ENCODE measurements around the gene ARHGAP32.

Gene ARHGAP32

GRCh38 chr11:128940603-128941002, 251.5 kb downstream of the ARHGAP32 start:
- peak overlapping the region; percentile 93 for H3K27ac ChIP-seq
- TF ChIP-seq CTCF (conservative IDR thresholded peaks at IDR 0.05; ENCODE audit: low read depth): no peak
- CTCF ChIA-PET: interaction anchor here (0.8 to 1.6 kb wide), 3 partner anchors 8 to 16 kb away, joined by 3 to 5 read pairs (median 4); no protein-coding TSS in a partner anchor
- peak; percentile 78 for DNase-seq (ENCODE audit: low spot score)
- POLR2A ChIA-PET (ENCODE audit: low non-redundant PET): interaction anchor here (0.8 kb wide), 1 partner anchor 37 kb away, joined by 5 read pairs; no protein-coding TSS in a partner anchor

DNA sequence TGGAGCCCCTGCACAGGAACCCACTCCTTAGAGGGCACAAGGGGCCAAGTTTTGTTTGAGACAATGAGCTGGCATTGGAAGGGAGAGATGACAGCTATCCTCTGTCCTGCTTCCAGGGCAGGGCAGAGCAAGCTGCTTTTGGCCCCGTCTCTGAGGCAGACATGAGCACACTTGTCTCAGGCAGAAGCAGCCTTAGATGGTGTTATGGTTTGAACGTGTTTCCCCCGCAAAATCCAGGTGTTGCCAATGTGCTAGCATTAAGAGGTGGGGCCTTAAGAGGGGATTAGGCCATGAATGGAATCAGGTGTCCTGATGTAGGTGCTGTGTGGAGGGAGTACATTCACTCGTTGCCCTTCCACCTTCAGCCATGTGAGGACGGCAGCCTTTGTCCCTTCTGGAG, 252.0 kb downstream of the ARHGAP32 start:
- ChIA-PET CTCF (interaction anchor here (0.6 to 1.6 kb wide), 3 partner anchors 9 to 53 kb away, joined by 3 to 5 read pairs (median 3); no protein-coding TSS in a partner anchor), POLR2A (ENCODE audit: low non-redundant PET) (interaction anchor here (0.8 kb wide), 1 partner anchor 37 kb away, joined by 5 read pairs; no protein-coding TSS in a partner anchor)
- no peak for TF ChIP-seq CTCF (conservative IDR thresholded peaks at IDR 0.05; ENCODE audit: low read depth)
- peak; percentile 31 for DNase-seq (ENCODE audit: low spot score)
- peak overlapping the region; percentile 93 for H3K27ac ChIP-seq

- no peak for DNase-seq (ENCODE audit: low spot score)
- CTCF ChIA-PET: interaction anchor here (0.6 to 0.8 kb wide), 2 partner anchors 17 to 53 kb away, joined by 3 read pairs; no protein-coding TSS in a partner anchor
- POLR2A ChIA-PET (ENCODE audit: low non-redundant PET): no interaction called here
These were observed 252.5 kb downstream of the ARHGAP32 start for GRCh38 chr11:128939591-128939990.

GRCh38 chr11:128938156-128938885, 253.8 kb downstream of the ARHGAP32 start:
- no peak overlapping the region for H3K27ac ChIP-seq
- POLR2A ChIA-PET (ENCODE audit: low non-redundant PET): no interaction called here
- CTCF ChIA-PET: no interaction called here
- TF ChIP-seq CTCF (conservative IDR thresholded peaks at IDR 0.05; ENCODE audit: low read depth): no peak
- DNase-seq (ENCODE audit: low spot score): no peak

More at GRCh38 chr11:128939591-128939990, 252.5 kb downstream of the ARHGAP32 start:
- peak overlapping the region; percentile 93 for H3K27ac ChIP-seq
- TF ChIP-seq CTCF (conservative IDR thresholded peaks at IDR 0.05; ENCODE audit: low read depth): no peak

- no peak overlapping the region for H3K27ac ChIP-seq
- TF ChIP-seq CTCF (conservative IDR thresholded peaks at IDR 0.05; ENCODE audit: low read depth): no peak
- ChIA-PET POLR2A (ENCODE audit: low non-redundant PET) (no interaction called here), CTCF (no interaction called here)
- no peak for DNase-seq (ENCODE audit: low spot score)
These were observed 254.6 kb downstream of the ARHGAP32 start for GRCh38 chr11:128937480-128937879.

DNA sequence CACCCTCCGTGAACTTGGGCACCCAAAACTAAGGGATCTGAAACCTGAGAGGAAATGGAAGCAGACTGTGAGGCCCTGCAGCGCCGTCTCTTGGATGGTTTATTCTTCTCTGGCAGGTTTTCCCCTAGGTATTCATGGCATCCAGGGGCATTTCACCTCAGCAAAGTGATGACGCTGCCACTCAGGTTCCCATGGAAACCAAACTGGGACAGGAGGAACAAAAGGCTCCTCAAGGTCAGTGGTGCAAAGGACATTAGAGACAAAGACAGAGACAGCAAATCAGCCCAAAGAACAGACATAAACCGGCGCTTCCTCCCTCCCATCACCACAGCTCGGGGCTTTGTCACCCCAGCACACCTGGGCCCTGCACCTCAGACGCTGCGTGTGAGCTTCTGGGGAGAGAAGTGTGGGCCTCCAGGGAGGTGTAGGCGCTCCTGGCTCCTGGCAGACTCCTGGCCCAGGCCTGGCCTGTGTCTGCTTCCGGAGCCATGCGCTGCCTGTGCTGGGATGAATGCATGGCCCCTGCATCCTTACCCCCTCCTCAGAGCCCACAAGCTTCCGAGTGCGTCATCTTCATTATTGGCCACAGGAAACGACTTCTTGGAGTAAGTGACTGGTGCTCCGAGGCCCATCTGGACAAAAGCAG, 255.4 kb downstream of the ARHGAP32 start:
- H3K27ac ChIP-seq: no peak overlapping the region
- CTCF ChIA-PET: interaction anchor here (0.7 kb wide), 1 partner anchor 235 kb away, joined by 3 read pairs; no protein-coding TSS in a partner anchor
- no peak for DNase-seq (ENCODE audit: low spot score)
- POLR2A ChIA-PET (ENCODE audit: low non-redundant PET): no interaction called here
- TF ChIP-seq CTCF (conservative IDR thresholded peaks at IDR 0.05; ENCODE audit: low read depth): no peak
